Glutamatergic neuron (in vitro differentiated cells): Measurements from ENCODE around the gene PIK3R1. TPM values are rescaled to one million over a fixed set of nuclear protein-coding genes. Genes with fewer than 3 reads are reported as not detected.
A peak's percentile ranks its signal among the peaks of the same experiment; 100 is the strongest.

Source experiments
- DNase-seq: peaks from one replicate; pipeline ENCODE4 v3.0.0; 2022
- H3K27ac Mint-ChIP-seq: one replicate; pipeline ENCODE4 v1.8.0; 2020; ENCODE audit warnings: mild to moderate bottlenecking, mixed read lengths, inconsistent platforms; ENCODE audit not compliant: unreplicated experiment
- H3K27me3 Mint-ChIP-seq: one replicate; pipeline ENCODE4 v1.8.0; 2020; ENCODE audit warnings: mild to moderate bottlenecking, moderate library complexity, mixed read lengths, inconsistent platforms; ENCODE audit not compliant: unreplicated experiment
- H3K36me3 Mint-ChIP-seq: one replicate; pipeline ENCODE4 v1.8.0; 2020; ENCODE audit warnings: mild to moderate bottlenecking, mixed read lengths, inconsistent platforms; ENCODE audit not compliant: unreplicated experiment
- H3K4me1 Mint-ChIP-seq: one replicate; pipeline ENCODE4 v1.8.0; 2020; ENCODE audit warnings: mild to moderate bottlenecking, low read depth, mixed read lengths, inconsistent platforms; ENCODE audit not compliant: unreplicated experiment
- H3K4me3 Mint-ChIP-seq: one replicate; pipeline ENCODE4 v1.8.0; 2020; ENCODE audit warnings: mild to moderate bottlenecking, mixed read lengths, inconsistent platforms; ENCODE audit not compliant: unreplicated experiment
- H3K9me3 Mint-ChIP-seq: one replicate; pipeline ENCODE4 v1.8.0; 2020; ENCODE audit warnings: mild to moderate bottlenecking, moderate library complexity, mixed read lengths, inconsistent platforms; ENCODE audit not compliant: unreplicated experiment
- total RNA-seq: library from RNA; stranded (reverse); fragmentation: NEBNext Ultra II Directional; extraction: Animal tissue kit (Norgen Biotek cat#: 25700); gene quantifications from one replicate; pipeline ENCODE4 v1.2.1, GENCODE V29; 2021; ENCODE audit not compliant: unreplicated experiment
- TF ChIP-seq, protein P1 (sequence below): fragments of 200-600 bp; sonication (generic); IDR thresholded peaks from one replicate; pipeline ENCODE4 v1.5.0; 2021; ENCODE audit not compliant: partially characterized antibody, unreplicated experiment

The PIK3R1 gene
- total RNA-seq, 1 donor from 2014 or later = 49.4 TPM

DNA sequence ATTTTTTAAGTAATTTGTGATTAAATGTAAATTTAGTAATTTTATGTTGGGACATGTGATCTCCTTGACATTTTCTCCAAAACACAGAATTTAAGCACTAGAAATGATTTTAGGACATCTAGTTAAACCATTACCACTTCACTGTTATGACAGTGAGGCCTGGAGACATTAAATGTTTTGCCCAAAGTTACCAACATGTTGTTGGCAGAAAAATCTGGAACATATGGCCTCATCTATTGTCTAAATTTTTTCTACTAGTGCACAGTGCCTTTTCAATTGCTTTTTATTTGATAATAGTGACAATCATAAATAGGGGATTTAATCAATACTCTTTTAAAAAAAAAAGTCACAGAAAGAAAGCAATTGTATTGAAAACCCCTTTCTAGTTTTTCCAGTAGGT, 45.6 kb downstream of the PIK3R1 start:
- peaks cover 43% of the 10 kb centered on the region for H3K4me1 Mint-ChIP-seq
- TF ChIP-seq, protein P1, sequence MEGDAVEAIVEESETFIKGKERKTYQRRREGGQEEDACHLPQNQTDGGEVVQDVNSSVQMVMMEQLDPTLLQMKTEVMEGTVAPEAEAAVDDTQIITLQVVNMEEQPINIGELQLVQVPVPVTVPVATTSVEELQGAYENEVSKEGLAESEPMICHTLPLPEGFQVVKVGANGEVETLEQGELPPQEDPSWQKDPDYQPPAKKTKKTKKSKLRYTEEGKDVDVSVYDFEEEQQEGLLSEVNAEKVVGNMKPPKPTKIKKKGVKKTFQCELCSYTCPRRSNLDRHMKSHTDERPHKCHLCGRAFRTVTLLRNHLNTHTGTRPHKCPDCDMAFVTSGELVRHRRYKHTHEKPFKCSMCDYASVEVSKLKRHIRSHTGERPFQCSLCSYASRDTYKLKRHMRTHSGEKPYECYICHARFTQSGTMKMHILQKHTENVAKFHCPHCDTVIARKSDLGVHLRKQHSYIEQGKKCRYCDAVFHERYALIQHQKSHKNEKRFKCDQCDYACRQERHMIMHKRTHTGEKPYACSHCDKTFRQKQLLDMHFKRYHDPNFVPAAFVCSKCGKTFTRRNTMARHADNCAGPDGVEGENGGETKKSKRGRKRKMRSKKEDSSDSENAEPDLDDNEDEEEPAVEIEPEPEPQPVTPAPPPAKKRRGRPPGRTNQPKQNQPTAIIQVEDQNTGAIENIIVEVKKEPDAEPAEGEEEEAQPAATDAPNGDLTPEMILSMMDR = no peak
- H3K27me3 Mint-ChIP-seq = no peaks in the 10 kb centered on the region
- peaks cover 3% of the 10 kb centered on the region for H3K9me3 Mint-ChIP-seq
- H3K27ac Mint-ChIP-seq = no peak overlapping the region
- no peaks in the 10 kb centered on the region for H3K36me3 Mint-ChIP-seq
- DNase-seq = no peak
- no peak overlapping the region for H3K4me3 Mint-ChIP-seq

DNA sequence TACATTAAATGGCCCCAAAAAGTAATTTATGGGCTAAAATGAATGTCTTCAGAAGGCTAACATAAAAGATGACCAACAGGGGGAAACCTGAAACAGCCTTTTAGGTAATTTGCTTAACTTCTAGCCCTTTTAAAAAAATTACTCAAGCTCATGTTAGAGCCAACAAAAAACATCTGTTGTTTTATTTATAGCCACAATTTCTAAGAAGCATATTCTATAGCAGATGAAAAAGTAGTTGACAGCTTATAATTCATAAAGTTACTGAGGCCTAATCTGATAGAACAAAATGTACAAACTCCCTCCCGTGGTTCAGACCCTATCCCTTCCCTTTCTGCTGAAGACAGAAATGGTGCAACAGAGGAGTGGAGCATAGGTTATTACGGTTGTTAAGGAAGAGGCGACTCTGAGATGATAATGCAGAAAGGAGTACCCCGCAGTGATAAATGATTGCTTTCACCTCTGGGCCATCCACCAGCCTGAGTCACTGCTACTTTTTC, 46.1 kb downstream of the PIK3R1 start:
- Mint-ChIP-seq H3K36me3 (no peaks in the 10 kb centered on the region), H3K9me3 (peaks cover 3% of the 10 kb centered on the region), H3K4me1 (peaks cover 42% of the 10 kb centered on the region), H3K4me3 (no peak overlapping the region), H3K27me3 (no peaks in the 10 kb centered on the region), H3K27ac (peak overlapping the region; percentile 28)
- TF ChIP-seq, protein P1 = no peak
- DNase-seq = no peak

DNA sequence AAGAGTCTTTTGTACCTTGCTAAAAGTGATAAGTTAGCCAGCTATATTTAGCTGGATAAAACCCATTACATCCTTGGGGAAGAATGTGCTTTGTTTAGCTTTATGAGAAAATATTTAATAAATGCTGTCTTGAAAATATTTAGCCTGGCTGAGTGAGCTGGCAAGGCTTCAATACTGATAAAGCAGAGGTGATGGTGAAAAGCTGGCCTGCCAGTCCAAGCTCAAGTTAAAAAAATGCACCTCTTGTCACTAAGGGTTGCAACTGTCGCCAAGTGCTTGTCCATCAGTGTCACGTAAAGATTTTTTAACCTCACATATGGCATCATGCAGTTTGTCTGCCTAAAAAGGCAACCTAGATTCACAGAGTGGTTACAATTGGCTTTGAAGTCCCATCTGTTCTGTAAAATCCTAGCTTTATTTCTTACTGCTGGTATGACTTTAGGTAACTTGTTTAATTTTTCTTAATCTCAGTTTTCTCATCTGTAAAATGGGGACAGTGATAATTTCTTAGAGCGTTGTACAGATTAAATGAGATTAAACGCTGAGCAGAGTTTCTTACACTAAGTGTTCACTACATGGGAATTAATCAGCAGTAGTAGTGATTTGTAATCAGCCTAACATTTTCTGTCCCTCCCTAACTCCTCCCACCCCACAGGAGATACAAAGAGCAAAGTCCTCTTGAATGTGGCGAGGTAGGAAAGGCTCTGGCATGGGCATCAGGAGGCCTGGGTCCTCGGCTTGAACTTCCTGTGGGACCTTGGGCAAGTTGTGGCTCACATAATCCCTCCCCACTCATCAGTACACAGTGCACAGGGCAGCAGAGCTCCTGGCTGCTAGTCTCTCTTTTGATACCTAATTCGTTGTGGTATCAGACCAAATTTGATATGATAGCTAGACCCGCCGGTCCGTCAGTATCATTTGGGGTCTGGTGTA, 48.7 kb downstream of the PIK3R1 start:
- no peak overlapping the region for H3K4me3 Mint-ChIP-seq
- DNase-seq = no peak
- H3K9me3 Mint-ChIP-seq = no peaks in the 10 kb centered on the region
- no peaks in the 10 kb centered on the region for H3K27me3 Mint-ChIP-seq
- H3K27ac Mint-ChIP-seq = peak overlapping the region; percentile 72
- TF ChIP-seq, protein P1 = no peak
- peaks cover 24% of the 10 kb centered on the region for H3K4me1 Mint-ChIP-seq
- no peaks in the 10 kb centered on the region for H3K36me3 Mint-ChIP-seq

DNA sequence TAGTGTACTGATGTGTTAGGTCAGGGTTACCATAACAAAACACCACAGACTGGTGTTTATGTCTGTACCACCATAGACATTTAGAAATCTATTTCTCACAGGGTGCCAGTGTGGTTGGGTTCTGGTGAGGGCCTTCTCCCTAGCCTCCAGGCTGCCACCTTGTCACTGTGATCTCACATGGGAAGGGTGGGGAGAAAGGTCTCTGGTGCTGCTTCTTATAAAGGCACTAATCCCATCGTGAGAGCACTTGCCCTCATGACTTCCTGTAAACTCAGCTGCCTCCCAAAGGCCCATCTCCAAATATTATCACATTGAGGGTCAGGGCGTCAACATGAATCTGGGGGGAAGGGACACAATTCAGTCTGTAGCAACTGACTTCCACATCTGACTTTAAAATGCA, 49.8 kb downstream of the PIK3R1 start:
- Mint-ChIP-seq H3K27me3 (no peaks in the 10 kb centered on the region), H3K9me3 (no peaks in the 10 kb centered on the region), H3K27ac (no peak overlapping the region), H3K36me3 (no peaks in the 10 kb centered on the region), H3K4me3 (no peak overlapping the region), H3K4me1 (peaks cover 21% of the 10 kb centered on the region)
- TF ChIP-seq, protein P1 = no peak
- no peak for DNase-seq

DNA sequence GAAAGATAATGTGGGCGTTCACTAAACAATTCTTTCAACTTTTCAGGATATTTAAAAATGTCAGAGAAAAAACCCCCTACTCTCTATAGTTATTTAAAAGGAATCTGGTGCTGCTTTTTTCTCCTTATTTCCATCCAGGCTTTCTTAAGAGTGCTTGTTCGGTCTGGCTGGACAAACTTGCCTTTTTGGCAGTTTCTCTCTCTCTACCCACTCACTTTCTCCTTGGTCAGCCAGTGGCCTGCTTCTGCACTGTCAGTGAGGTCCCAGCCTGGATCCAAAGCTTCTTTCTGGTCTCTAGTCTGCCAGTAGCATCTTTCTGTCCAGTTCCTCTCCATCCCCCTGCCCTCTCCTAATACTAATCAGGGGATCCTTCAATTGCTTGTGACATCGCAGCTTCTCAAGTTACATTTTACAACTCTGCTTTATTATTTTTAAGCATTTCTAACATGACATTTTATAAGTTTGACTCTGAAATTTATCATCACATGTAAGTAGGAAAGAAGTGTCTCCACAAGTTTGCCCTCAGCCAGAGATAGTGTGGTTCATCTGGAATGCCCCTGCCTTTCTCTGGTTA, 50.4 kb downstream of the PIK3R1 start:
- Mint-ChIP-seq H3K27ac (no peak overlapping the region), H3K4me1 (peaks cover 21% of the 10 kb centered on the region), H3K27me3 (no peaks in the 10 kb centered on the region), H3K4me3 (no peak overlapping the region), H3K36me3 (no peaks in the 10 kb centered on the region), H3K9me3 (no peaks in the 10 kb centered on the region)
- DNase-seq = no peak
- TF ChIP-seq, protein P1 = no peak
